ENCODE results near the gene MAP2K7. TPM values are rescaled to one million over a fixed set of nuclear protein-coding genes. Genes with fewer than 3 reads are reported as not detected.

MAP2K7 gene
- total RNA-seq, 1 experiment from 2014 or later: 46.1 TPM

- Histone ChIP-seq H3K9me3 (ENCODE audit: low read depth, low read length, poor library complexity, severe bottlenecking) (no peaks in the 10 kb centered on the region), H3K4me3 (ENCODE audit: low read depth, low read length, poor library complexity, severe bottlenecking) (peak overlapping the region; percentile 94), H3K27me3 (replicated peaks; ENCODE audit: insufficient read depth, low read depth, low read length, poor library complexity) (no peaks in the 10 kb centered on the region), H3K27ac (ENCODE audit: low read depth, low read length, poor library complexity, severe bottlenecking) (peak overlapping the region; percentile 99), H3K36me3 (ENCODE audit: insufficient read depth, low read length, poor library complexity, severe bottlenecking) (peaks cover 23% of the 10 kb centered on the region), H3K4me1 (ENCODE audit: insufficient read depth, low read length, poor library complexity, severe bottlenecking) (peaks cover 3% of the 10 kb centered on the region)
- TF ChIP-seq EZH2 (IDR thresholded peaks at IDR 0.05; ENCODE audit: borderline replicate concordance, low read depth, low read length, poor library complexity, severe bottlenecking): no peak
- no peak for TF ChIP-seq CTCF (conservative IDR thresholded peaks at IDR 0.05; ENCODE audit: low read depth, low read length)
- no peak for DNase-seq (ENCODE audit: low spot score)
- ChIA-PET POLR2A (ENCODE audit: low non-redundant PET) (interaction anchor here (1.6 kb wide), 1 partner anchor 23 kb away, joined by 4 read pairs; the partner anchor contains the start of gene SNAPC2), CTCF (interaction anchor here (0.5 to 1.8 kb wide), 5 partner anchors 14 to 583 kb away, joined by 3 to 10 read pairs (median 6); partner anchors contain the start of gene SNAPC2)
- intact Hi-C loops (cut with micrococcal nuclease; ENCODE audit: unreplicated experiment): loop anchor here (5.0 kb wide), 1 partner anchor 59 kb away; no protein-coding TSS in a partner anchor
- BruUV-seq (replicated peaks): no TSS peak
These were observed 39.3 kb downstream of the MAP2K7 start for GRCh38 chr19:7942981-7943443.

GRCh38 chr19:7943444-7944176, 39.9 kb downstream of the MAP2K7 start, which contains the start of gene TIMM44:
Gene TIMM44 (minus strand): TSS chr19:7943666. CDS start chr19:7943651, 15 bp downstream.
- CTCF ChIA-PET: interaction anchor here (0.5 to 1.8 kb wide), 8 partner anchors 15 to 583 kb away, joined by 3 to 10 read pairs (median 6); partner anchors contain the start of gene SNAPC2
- TF ChIP-seq EZH2 (IDR thresholded peaks at IDR 0.05; ENCODE audit: borderline replicate concordance, low read depth, low read length, poor library complexity, severe bottlenecking): no peak
- TF ChIP-seq CTCF (conservative IDR thresholded peaks at IDR 0.05; ENCODE audit: low read depth, low read length): no peak
- BruUV-seq (replicated peaks): no TSS peak

GRCh38 chr19:7944177-7944761, 40.6 kb downstream of the MAP2K7 start:
- Histone ChIP-seq H3K36me3 (ENCODE audit: insufficient read depth, low read length, poor library complexity, severe bottlenecking) (peaks cover 16% of the 10 kb centered on the region), H3K4me3 (ENCODE audit: low read depth, low read length, poor library complexity, severe bottlenecking) (peak overlapping the region; percentile 94), H3K27me3 (replicated peaks; ENCODE audit: insufficient read depth, low read depth, low read length, poor library complexity) (no peaks in the 10 kb centered on the region), H3K9me3 (ENCODE audit: low read depth, low read length, poor library complexity, severe bottlenecking) (no peaks in the 10 kb centered on the region), H3K4me1 (ENCODE audit: insufficient read depth, low read length, poor library complexity, severe bottlenecking) (peaks cover 3% of the 10 kb centered on the region), H3K27ac (ENCODE audit: low read depth, low read length, poor library complexity, severe bottlenecking) (peak overlapping the region; percentile 99)
- ChIA-PET POLR2A (ENCODE audit: low non-redundant PET) (interaction anchor here (0.5 to 1.6 kb wide), 6 partner anchors 15 to 1922 kb away, joined by 3 to 6 read pairs (median 4); partner anchors contain the start of gene SNAPC2), CTCF (interaction anchor here (0.5 to 1.8 kb wide), 11 partner anchors 8 to 371 kb away, joined by 3 to 19 read pairs (median 6); partner anchors contain the start of genes ELAVL1 and SNAPC2)
- DNase-seq (ENCODE audit: low spot score): peak; percentile 98
- TSS peak; percentile 90 for BruUV-seq (replicated peaks)
- intact Hi-C loops (cut with micrococcal nuclease; ENCODE audit: unreplicated experiment): loop anchor here (1.0 to 5.0 kb wide), 2 partner anchors 58 to 309 kb away; no protein-coding TSS in a partner anchor
- TF ChIP-seq CTCF (conservative IDR thresholded peaks at IDR 0.05; ENCODE audit: low read depth, low read length): peak; percentile 91
- TF ChIP-seq EZH2 (IDR thresholded peaks at IDR 0.05; ENCODE audit: borderline replicate concordance, low read depth, low read length, poor library complexity, severe bottlenecking): no peak

More at GRCh38 chr19:7943444-7944176, 39.9 kb downstream of the MAP2K7 start, which contains the start of gene TIMM44:
- Histone ChIP-seq H3K9me3 (ENCODE audit: low read depth, low read length, poor library complexity, severe bottlenecking) (no peaks in the 10 kb centered on the region), H3K4me3 (ENCODE audit: low read depth, low read length, poor library complexity, severe bottlenecking) (peak within 1 kb of the TSS; percentile 94), H3K27ac (ENCODE audit: low read depth, low read length, poor library complexity, severe bottlenecking) (peak within 1 kb of the TSS; percentile 99), H3K27me3 (replicated peaks; ENCODE audit: insufficient read depth, low read depth, low read length, poor library complexity) (no peaks in the 10 kb centered on the region), H3K36me3 (ENCODE audit: insufficient read depth, low read length, poor library complexity, severe bottlenecking) (peaks cover 20% of the 10 kb centered on the region), H3K4me1 (ENCODE audit: insufficient read depth, low read length, poor library complexity, severe bottlenecking) (peaks cover 3% of the 10 kb centered on the region)
- intact Hi-C loops (cut with micrococcal nuclease; ENCODE audit: unreplicated experiment): loop anchor here (1.0 to 5.0 kb wide), 2 partner anchors 59 to 310 kb away; no protein-coding TSS in a partner anchor
- POLR2A ChIA-PET (ENCODE audit: low non-redundant PET): interaction anchor here (0.5 to 1.6 kb wide), 5 partner anchors 14 to 1923 kb away, joined by 3 to 6 read pairs (median 4); partner anchors contain the start of gene SNAPC2
- peak; percentile 100 for DNase-seq (ENCODE audit: low spot score)
